ENCODE results near the gene CASP3.
"Not testable (repeated sequence)": the region's sequence is repeated elsewhere in the genome, so short reads cannot be mapped to it uniquely, and the experiment has no call there.

CASP3 gene

DNA sequence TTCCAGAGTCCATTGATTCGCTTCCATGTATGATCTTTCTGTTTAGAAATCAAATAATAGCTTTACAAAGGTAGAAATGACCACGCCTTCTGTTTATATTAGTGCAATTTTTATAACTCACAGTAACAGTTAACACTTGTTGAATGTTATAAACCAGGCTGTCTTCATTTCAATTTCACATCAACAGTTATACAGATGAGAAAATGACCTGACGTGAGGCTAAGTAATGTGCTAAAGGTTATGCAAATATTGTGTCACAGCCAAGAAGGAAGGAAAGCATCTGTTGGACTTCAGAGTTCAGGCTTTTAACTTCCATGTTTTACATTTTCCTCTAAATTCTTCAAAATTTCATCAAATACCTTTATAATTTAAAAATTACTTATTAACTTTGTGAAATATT is 13.9 kb downstream of the CASP3 start:
- DNase-seq (ENCODE audit: low spot score): no peak

DNA sequence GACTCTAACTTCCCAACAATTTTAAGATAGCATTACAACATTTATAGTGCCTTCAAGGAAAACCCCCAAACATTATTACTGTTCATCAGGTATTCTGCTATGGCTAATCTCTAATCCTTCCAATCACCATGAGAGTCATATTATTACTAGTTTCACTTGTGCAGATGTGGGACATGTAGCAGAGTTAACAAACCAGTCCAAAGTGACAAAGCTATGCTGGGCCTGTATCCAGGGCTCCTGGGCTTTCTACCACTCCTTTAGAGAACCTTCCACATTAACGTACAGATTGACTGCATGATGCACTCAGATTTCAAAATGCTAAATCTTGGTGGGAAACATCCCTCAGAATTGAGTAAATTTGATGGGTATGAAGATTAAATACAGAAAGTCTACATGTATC is 16.4 kb downstream of the CASP3 start:
- DNase-seq (ENCODE audit: low spot score): no peak

DNA sequence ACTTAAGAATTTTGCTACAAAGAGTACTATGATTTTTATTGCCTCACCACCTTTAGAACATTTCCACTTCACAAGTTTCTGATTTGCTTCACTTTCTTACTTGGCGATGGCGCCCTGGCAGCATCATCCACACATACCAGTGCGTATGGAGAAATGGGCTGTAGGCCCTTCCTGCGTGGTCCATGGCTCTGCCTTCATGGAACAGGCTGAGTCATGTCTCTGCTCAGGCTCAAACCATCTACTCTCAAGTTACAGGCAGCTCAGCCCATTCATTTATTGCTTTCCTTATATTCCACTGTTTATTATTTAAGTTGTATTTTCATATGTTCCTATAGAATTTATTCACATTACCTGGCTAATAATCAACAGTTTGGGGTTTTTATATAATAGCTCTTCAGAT is 21.1 kb downstream of the CASP3 start:
- DNase-seq (ENCODE audit: low spot score): no peak

DNA sequence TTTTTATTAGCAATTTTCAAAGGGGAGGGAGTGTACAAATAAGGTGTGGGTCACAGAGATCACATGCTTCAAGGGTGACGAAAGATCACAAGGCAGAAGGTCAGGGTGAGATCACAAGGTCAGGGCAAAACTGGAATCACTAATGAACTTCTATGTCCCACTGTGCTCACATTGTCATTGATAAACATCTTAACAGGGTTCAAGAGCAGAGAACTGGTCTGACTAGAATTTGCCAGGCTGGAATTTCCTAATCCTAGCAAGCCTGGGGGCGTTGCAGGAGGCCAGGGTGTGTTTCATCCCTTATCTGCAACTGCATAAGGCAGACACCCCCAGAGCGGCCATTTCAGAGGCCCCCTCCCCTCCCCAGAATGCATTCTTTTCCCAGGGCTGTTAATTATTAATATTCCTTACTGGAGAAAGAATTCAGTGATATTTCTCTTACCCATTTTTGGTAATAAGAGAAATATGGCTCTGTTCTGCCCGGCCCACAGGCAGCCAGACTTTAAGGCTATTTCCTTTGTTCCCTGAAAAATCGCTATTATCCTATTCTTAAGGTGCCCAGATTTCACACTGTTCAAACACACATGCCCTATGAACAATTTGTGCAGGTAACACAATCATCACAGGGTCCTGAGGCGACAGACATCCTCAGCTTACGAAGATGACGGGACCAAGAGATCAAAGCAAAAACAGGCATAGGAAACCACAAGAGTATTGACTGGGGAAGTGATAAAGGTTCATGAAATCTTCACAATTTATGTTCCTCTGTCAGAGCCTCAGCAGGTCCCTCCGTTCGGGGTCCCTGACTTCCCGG is 23.3 kb downstream of the CASP3 start:
- DNase-seq (ENCODE audit: low spot score): not testable (repeated sequence)

DNA sequence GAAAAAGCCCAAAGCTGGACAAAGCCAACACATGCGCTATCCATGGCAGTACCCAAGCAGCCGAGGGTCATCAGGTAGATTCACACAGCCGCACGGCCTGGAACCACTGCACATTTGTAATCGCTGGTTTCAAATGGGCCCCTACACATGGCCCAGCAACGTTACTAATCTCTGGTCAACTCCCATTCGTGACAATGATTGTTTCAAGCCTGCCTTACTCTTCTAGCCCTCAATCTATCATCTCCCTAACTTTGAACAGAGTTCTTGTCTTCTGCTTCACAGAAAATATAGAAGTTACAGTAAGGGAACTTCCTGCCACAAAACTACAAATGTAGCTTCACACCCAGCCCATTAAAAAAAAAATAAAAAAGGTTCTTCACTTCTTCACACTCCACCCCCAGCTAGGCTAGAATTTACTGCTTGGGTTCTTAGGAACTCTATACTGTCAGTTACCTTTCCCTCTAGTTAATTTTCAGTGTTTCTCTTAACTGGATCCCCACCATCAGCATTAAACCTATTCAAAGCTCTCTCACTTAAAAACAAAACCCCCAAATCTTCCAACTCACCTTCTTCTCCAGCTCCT is 24.2 kb downstream of the CASP3 start:
- no peak for DNase-seq (ENCODE audit: low spot score)

DNA sequence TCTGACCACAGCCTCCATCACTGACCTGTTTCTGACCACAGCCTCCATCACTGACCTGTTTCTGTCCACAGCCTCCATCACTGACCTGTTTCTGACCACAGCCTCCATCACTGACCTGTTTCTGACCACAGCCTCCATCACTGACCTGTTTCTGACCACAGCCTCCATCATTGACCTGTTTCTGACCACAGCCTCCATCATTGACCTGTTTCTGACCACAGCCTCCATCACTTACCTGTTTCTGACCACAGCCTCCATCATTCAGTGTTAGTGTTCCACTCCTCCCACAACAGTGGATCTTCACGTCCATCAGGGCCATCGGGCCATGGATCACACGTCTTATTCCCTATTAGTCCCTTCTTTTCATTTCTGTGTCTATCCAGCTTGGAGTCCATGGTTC is 24.7 kb downstream of the CASP3 start:
- not testable (repeated sequence) for DNase-seq (ENCODE audit: low spot score)

DNA sequence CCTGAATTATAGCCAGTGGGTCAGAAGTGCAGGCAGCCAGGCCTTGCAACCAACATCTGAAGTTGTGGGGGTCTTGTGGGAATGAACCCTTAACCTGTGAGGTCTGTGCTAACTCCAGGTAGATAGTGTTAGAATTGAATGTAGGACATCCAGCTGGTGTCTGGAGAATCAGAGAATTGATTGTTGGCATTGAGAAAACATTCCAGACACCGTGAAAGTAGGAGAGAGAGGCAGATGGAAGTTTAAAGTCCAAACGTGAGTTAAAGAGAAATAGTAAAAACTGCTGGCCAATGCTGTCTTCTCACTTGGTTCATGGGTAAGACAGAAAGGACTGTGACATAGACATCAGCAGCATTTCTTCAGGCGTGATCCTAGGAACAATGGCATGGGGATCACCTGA is 27.7 kb downstream of the CASP3 start:
- no peak for DNase-seq (ENCODE audit: low spot score)

DNA sequence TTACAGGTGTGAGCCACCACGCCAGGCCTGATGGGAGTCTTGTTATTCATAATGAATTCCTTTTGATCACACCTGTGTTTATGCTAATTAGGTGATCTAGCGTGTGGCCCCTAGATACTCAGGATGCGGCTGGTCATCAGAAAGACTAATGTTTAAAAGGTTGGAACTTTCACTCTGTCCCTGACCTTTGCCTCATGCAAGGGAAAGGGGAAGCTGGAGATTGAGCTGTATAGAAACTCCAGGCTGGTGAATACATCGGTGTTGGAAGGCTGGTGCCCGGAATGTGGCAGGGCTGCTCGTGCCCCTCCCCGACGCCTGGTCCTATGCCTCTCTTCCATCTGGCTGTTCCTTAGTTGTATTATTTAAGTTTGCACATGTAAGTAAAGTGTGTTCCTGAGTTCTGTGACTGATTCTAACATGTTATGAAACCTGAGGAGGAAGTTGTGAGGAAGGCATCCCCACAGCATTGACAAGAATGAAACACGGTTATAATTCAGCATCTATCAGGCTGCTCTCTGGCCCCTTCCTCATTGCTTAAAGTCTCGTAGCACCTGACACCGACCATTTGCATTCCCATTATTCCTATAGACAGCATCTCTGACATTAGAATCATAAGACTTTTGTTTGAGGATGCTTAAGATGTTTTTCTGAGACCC is 28.9 kb downstream of the CASP3 start:
- DNase-seq (ENCODE audit: low spot score): no peak

DNA sequence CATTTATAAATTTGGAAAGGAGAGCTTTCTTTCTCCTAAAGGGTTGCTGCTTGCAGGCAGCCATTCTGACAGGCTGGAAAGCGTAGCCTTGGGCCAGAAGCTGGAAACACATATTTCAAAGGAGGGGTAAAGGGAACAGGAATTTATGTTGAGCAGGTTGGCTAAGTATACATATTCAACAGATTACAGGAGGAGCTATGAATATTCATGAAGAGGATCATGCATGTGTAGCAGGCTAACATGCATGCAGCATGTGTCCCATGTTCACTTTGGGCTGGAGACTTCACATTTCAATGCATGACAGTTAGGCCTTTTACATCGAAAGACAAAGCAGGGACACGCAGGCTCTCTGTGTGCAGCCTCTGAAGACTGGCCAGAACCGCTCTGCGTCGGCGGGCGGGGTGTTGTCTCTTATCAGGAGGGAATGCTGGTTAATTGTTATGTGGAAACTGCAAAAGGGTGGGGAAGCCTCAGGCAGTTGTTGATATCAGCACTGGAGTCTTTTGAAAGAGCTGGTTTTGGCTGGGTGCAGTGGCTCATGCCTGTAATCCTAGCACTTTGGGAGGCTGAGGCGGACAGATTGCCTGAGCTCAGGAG is 31.5 kb downstream of the CASP3 start:
- no peak for DNase-seq (ENCODE audit: low spot score)

DNA sequence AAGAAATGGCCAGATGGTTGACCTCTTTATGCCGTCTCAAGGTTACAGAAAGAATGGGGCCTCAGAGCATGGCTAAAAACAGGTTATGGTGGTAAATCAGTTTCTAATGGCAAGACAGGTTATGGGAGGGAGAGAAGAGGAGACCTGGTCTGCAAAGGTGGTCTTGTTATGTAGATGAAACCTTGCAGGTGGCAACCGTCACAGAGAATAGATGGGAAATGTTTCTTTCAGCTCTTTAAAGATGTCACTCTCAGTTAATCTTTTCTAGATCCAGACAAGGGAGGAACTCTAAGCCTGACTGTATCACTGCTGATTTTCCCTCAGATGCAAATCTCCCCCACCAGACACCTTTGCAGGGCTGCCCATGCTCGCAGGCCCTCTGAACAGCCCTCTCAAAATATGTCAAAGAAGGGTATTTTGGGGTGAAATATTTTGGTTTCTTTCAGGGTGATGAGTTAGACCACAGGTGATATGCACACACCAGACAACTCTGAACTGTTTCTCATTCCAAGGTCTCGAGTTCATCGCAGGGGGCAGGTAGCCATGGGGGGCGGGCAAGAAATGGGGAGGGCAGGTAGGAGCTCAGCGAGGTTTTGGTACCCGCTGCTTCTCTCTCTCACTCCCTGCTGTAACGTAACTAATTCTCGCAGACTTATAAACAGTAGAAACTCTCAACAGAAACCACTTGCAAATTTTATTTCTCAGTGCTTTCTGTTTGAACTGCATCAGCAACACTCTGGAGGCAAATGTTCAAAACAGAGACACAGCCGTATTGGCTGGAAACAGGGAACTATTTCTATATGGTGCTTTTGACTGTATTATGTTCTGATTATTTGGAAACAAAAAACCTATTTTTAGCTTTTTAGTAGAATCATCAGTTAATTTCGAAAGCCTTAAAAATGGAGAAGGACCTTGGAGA is 32.4 kb downstream of the CASP3 start:
- DNase-seq (ENCODE audit: low spot score): no peak

DNA sequence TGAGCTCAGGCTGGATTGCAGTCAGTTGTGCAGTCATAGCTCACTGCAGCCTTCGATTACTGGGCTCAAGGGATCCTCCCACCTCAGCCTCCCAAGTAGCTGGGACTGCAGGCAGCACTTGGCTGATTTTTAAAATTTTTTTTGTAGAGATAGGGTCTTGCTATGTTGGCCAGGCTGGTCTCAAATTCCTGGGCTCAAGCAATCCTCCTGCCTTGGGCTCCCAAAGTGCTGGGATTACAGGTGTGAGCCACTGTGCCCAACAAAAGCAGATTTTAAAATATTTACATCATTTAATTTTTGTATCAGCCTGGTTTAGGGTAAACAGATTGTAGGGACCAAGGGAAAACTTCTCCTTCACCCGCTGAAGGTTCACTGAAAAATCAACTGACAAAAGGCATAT is 33.1 kb downstream of the CASP3 start:
- not testable (repeated sequence) for DNase-seq (ENCODE audit: low spot score)

DNA sequence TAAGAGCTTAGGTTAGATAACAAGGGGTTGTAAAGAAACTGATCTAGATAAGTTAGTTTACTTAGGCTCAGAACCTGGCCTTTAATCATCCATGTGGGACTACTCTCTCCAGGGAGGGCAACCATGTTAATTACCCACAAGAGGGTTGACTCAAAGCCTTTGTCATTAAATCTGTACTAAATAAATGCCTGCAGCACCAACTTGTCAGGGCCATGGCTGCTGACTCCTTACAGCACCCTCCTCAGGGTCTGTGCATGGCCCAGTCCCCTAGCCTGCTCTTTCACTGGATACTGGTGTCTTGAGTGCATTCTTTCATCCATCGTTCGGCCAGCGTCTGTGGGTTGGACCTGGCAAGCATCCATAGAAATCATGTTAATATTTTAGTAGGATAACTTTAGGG is 34.7 kb downstream of the CASP3 start:
- DNase-seq (ENCODE audit: low spot score): no peak

DNA sequence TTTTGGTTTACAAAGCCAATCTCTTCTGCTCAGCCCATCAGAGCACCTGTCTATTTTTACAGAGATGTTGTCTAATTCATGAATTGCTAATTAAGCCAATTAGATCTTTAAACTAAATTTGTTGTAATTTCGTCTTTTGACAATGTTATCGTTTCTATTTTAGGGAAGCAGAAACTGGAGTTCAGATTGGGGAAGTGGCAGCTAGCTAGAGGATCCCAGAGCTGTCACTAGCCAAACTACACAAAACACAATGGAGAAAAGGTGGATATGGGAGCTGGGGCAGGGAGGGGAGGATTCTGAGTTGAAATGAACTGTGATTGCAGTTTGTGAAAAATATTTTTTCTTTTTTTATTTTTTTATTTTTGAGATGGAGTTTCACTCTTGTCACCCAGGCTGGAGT is 35.8 kb downstream of the CASP3 start:
- DNase-seq (ENCODE audit: low spot score): no peak

DNA sequence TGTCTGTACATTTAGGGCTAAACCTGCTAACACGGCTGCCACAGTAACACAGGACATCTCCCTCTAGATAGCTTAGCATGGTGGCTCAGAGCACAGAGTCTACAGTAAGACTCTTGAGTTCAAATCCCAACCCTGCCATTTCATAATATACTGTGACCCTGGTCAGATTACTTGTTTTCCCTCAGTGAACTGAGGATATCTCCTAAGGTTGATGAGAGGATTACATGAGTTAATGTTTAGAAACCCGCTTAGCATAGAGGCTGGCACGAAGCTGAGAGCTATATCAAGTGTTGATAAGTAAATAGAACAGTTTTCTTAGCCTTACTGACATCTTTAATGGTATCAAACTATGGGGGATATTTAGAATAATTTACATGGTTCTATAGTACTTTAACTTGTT is 37.2 kb downstream of the CASP3 start:
- no peak for DNase-seq (ENCODE audit: low spot score)

DNA sequence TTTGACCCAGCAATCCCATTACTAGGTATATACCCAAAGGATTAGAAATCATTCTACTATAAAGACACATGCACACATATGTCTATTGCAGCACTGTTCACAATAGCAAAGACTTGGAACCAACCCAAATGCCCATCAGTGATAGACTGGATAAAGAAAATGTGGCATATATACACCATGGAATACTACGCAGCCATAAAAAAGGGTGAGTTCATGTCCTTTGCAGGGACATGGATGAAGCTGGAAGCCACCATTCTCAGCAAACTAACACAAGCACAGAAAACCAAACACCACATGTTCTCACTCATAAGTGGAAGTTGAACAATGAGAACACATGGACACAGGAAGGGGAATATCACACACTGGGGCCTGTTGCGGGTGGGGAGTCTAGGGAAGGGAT is 41.8 kb downstream of the CASP3 start:
- DNase-seq (ENCODE audit: low spot score): not testable (repeated sequence)

DNA sequence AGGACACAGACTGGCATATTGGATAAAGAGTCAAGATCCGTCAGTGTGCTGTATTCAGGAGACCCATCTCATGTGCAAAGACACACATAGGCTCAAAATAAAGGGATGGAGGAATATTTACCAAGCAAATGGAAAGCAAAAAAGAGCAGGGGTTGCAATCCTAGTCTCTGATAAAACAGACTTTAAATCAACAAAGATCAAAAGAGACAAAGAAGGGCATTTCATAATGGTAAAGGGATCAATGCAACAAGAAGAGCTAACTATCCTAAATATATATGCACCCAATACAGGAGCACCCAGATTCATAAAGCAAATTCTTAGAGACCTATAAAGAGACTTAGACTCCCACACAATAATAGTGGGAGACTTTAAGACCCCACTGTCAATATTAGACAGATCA is 46.4 kb downstream of the CASP3 start:
- not testable (repeated sequence) for DNase-seq (ENCODE audit: low spot score)

DNA sequence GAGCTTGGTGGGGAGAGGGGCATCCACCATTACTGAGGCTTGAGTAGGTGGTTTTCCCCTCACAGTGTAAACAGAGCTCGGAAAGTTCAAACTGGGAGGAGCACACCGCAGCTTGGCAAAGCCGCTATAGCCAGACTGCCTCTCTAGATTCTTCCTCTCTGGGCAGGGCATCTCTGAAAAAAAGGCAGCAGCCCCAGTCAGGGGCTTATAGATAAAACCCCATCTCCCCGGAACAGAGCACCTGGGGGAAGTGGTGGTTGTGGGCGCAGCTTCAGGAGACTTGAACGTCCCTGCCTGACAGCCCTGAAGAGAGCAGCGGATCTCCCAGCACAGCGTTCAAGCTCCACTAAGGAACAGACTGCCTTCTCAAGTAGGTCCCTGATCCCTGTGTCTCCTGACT is 48.3 kb downstream of the CASP3 start:
- not testable (repeated sequence) for DNase-seq (ENCODE audit: low spot score)

DNA sequence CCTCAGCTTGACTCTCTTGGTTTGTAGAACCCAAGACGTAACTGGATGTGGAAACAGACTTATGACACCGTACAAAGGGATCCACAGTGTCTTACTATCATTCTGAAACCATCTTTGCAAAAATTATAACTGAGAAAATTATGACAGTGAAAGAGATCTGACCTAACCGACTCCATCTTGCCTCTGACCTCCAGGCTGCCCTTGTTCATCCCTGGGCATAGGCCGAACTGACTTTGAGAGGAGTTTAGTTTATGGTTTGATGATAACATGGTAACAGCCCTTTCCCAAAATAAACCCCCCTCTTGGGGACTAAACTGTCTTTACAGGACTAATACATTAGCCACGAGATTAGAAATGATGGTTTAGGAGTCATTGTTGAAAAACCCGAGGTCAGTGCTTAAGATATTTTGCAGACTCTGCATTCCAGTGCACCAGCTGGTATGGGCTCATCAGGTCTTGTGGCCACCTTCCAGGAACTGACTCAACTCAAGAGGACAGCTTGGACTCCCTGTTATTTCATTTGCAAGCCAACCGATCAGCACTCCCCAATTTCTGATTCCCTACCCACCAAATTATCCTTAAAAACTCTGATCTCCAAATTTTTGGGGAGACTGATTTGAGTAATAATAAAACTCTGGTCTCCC is 49.6 kb downstream of the CASP3 start:
- DNase-seq (ENCODE audit: low spot score): peak; percentile 75

DNA sequence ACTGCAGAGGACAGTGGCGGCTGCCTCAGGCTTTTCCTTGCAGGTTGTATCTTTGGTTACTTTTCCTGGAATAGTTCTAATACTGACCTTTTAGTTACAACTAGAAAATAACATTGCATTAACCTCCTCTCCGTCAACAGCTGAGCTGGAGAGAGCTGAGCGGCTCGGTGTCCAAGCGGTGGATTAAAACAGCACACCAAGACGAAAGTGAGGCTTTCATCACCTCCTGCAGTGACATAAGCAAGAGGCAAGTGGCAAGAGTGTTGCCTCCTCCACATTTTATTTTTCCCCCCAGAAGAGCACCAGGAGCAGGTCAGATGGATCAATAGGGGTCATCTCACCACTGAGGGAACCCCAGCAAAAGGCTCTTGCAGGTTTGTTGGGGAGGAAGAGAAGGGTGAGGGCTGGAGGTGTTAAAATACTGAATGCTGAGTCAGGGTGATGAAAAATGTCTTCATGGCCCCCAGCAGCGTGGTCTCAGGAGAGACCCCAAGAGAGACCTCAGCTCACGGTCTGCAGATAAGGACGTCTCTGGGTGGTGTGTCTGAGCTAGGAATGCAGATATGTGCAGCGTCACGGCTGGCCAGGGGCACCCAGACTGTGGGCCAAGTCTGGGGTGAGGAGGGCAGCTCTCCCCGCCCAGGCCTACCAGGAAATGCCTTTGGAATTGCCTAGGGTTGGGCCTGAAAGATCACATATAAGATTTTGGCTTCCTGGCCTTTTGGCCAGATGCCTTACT is 50.3 kb downstream of the CASP3 start:
- DNase-seq (ENCODE audit: low spot score): no peak

DNA sequence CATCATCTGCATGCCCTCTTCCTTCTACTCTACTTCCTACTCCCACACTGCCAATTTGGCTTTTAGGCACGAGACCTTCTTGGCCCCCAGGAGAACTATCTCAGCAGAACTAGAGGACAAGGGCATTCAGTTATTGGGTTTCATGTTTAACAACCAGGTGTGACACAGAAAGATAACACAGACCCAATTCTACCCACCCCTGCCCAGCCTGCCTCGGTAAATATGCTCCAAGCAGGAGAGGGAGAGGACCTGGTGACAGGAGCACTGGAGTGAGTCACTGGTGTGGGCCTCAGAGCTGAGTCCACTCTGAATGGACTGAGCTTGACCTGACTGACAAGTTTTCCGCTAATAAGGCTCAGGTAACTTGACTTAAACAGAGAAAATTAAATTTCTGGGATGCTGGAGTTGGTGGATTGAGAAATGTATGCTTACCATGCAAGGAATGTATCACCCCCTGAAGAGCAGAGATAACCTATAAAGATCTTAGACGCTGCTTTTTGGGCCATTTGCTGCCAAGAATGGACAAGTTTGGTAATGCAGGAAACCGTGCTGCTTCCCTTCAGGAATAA is 52.5 kb downstream of the CASP3 start:
- DNase-seq (ENCODE audit: low spot score): no peak

Data from AG08395 (cell line).